ENCODE results near the gene ZDHHC5.

- no peak for TF ChIP-seq CTCF (IDR thresholded peaks at IDR 0.05)
- TF ChIP-seq POLR2A (IDR thresholded peaks at IDR 0.05): no peak
Observed at GRCh38 chr11:57668434-57668782, 494 bp downstream of the ZDHHC5 start.

All from testis (tissue), 2 donors.